GM12864 (cell line): ENCODE data around the gene GRK2.

ENCODE experiments used
- DNase-seq: peaks from one replicate; pipeline ENCODE4 v3.0.0-alpha.2; 2011; ENCODE audit warnings: low read depth
- H3K4me3 ChIP-seq: 2 replicates; pipeline ENCODE4 v1.5.1; 2011; ENCODE audit warnings: mild to moderate bottlenecking, low read depth, low read length, control low read depth
- CTCF ChIP-seq: IDR thresholded peaks from 2 replicates; pipeline ENCODE4 v1.5.1; 2011; ENCODE audit warnings: low read depth, mild to moderate bottlenecking, moderate library complexity, low read length, control low read depth, inconsistent platforms; ENCODE audit errors: missing control alignments

The GRK2 gene

GRCh38 chr11:67267188-67268080 is 1.2 kb downstream of the GRK2 start:
- DNase-seq: no peak
- peak overlapping the region; percentile 89 for H3K4me3 ChIP-seq
- TF ChIP-seq CTCF: no peak

GRCh38 chr11:67268081-67268961 is 2.0 kb downstream of the GRK2 start:
- DNase-seq: peak; percentile 89
- peak overlapping the region; percentile 89 for H3K4me3 ChIP-seq

GRCh38 chr11:67268962-67269268 is 2.6 kb downstream of the GRK2 start:
- no peak for TF ChIP-seq CTCF
- H3K4me3 ChIP-seq: peak overlapping the region; percentile 89
- DNase-seq: no peak

More at GRCh38 chr11:67268081-67268961, 2.0 kb downstream of the GRK2 start:
- TF ChIP-seq CTCF: no peak

- peak overlapping the region; percentile 89 for H3K4me3 ChIP-seq
- no peak for TF ChIP-seq CTCF
- no peak for DNase-seq
These were observed 3.4 kb downstream of the GRK2 start for GRCh38 chr11:67269401-67270255.

- DNase-seq: no peak
- no peak for TF ChIP-seq CTCF
- H3K4me3 ChIP-seq: peak overlapping the region; percentile 89
These were observed 4.3 kb downstream of the GRK2 start for GRCh38 chr11:67270256-67271204.

- TF ChIP-seq CTCF: no peak
- no peak for DNase-seq
- peak overlapping the region; percentile 89 for H3K4me3 ChIP-seq
These were observed 4.9 kb downstream of the GRK2 start for GRCh38 chr11:67271205-67271540.
